ENCODE data around the gene COX7A1.

The COX7A1 gene

DNA sequence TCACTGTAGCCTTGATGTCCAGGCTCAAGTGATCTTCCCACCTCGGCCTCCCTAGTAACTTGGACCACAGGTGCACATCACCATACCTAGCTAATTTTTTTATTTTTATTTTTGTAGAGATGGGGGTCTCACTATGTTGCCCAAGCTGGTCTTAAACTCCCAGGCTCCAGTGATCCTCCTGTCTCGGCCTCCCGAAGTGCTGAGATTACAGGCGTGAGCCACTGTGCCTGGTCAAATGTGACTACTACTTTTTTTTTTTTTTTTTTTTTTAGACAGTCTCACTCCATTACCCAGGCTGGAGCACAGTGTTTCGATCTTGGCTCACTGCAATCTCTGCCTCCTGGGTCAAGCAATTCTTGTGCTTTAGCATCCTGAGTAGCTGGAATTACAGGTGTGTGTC lies 20.6 kb upstream of the COX7A1 start:
- TF ChIP-seq, protein P1, sequence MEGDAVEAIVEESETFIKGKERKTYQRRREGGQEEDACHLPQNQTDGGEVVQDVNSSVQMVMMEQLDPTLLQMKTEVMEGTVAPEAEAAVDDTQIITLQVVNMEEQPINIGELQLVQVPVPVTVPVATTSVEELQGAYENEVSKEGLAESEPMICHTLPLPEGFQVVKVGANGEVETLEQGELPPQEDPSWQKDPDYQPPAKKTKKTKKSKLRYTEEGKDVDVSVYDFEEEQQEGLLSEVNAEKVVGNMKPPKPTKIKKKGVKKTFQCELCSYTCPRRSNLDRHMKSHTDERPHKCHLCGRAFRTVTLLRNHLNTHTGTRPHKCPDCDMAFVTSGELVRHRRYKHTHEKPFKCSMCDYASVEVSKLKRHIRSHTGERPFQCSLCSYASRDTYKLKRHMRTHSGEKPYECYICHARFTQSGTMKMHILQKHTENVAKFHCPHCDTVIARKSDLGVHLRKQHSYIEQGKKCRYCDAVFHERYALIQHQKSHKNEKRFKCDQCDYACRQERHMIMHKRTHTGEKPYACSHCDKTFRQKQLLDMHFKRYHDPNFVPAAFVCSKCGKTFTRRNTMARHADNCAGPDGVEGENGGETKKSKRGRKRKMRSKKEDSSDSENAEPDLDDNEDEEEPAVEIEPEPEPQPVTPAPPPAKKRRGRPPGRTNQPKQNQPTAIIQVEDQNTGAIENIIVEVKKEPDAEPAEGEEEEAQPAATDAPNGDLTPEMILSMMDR (IDR thresholded peaks at IDR 0.05; ENCODE audit: low read depth, low read length, missing control alignments) = no peak
- in situ Hi-C loops (cut with HindIII; ENCODE audit: low sequenced_read_pairs) = no loop called here
- no peak for DNase-seq (ENCODE audit: low read depth)
- no peak overlapping the region for H3K4me3 ChIP-seq (ENCODE audit: low read depth, low read length)

DNA sequence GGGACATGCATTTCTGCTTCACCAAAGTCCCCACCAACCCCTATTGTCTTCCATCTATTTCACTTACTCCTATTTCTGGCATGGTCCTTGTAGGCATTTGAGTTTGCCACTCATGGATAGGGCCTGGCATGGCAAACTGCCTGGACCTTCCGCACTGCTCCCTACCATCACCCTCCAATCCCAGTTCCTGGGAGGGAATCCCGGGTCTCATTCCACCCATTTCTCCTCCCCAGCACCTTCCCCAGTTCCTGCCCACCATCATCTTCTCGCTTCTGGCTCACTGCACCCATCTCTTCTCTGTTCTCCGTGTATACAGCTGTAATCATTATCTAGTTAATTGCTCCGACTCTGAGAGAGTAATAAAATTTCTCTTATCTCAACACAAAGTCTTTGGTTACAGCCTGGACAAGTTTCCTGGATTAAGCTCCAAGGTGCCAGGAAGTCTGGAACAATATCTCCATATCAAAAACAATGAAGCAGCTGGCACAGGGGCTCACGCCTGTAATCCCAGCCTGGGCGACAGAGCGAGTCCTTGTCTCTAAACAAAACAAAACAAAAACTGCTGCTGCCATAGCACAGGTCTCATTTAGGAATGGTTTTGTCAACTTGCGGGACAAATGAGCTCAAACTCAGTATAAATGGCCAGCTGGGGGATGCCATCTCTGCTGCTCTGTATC lies 17.0 kb upstream of the COX7A1 start:
- DNase-seq (ENCODE audit: low read depth) = no peak
- no peak overlapping the region for H3K4me3 ChIP-seq (ENCODE audit: low read depth, low read length)
- TF ChIP-seq, protein P1 (IDR thresholded peaks at IDR 0.05; ENCODE audit: low read depth, low read length, missing control alignments) = no peak
- in situ Hi-C loops (cut with HindIII; ENCODE audit: low sequenced_read_pairs) = no loop called here

DNA sequence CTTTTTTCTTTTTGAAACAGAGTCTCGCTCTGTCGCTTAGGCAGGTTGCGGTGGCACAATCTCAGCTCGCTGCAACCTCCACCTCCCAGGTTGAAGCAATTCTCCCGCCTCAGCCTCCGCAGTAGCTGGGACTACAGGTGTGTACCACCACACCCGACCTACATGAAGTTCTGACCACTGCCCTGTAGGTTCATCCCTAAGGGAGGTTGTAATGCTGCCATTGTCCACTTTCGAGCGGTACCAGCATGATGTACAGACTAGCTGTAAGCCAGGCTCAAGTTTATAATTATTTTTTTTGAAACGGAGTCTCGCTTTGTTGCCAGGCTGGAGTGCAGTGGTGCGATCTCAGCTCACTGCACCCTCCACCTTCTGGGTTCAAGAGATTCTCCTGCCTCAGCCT lies 11.6 kb upstream of the COX7A1 start:
- in situ Hi-C loops (cut with HindIII; ENCODE audit: low sequenced_read_pairs) = no loop called here
- no peak overlapping the region for H3K4me3 ChIP-seq (ENCODE audit: low read depth, low read length)
- TF ChIP-seq, protein P1 (IDR thresholded peaks at IDR 0.05; ENCODE audit: low read depth, low read length, missing control alignments) = no peak
- DNase-seq (ENCODE audit: low read depth) = no peak

DNA sequence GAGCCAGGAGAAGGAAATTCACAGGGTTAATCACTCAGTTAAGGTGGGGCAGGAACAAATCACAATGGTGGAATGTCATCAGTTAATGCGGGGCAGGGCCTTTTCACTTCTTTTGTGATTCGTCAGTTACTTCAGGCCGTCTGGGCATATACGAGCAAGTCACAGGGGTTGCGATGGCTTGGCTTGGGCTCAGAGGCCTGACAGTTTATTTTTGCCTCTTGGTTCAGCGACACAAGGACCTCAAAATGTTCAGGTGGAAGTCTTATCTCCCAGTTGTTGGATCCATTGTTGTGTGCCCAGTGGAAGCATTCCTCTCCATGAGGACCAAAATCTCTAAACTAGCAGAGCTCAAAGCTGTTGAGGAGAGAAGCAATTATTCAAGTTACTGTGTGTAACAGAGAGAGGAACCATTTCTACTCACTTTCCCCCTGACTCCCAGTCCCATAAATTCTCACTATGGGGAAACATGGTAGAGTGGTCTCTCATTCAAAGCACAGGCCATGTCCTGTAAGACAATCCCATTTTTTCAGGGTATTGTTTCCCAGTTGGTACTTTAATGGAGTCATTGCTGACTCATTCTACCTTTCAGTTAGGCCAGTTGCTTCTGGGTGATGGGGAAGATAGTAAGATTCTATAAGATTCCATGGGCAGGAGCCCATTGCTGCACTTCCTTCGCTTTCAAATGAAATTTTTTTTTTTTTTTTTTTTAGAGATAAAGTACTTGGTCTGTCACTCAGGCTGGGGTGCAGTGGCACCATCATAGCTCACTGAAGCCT lies 8.8 kb upstream of the COX7A1 start:
- no peak for DNase-seq (ENCODE audit: low read depth)
- TF ChIP-seq, protein P1 (IDR thresholded peaks at IDR 0.05; ENCODE audit: low read depth, low read length, missing control alignments) = no peak
- H3K4me3 ChIP-seq (ENCODE audit: low read depth, low read length) = no peak overlapping the region
- in situ Hi-C loops (cut with HindIII; ENCODE audit: low sequenced_read_pairs) = no loop called here

DNA sequence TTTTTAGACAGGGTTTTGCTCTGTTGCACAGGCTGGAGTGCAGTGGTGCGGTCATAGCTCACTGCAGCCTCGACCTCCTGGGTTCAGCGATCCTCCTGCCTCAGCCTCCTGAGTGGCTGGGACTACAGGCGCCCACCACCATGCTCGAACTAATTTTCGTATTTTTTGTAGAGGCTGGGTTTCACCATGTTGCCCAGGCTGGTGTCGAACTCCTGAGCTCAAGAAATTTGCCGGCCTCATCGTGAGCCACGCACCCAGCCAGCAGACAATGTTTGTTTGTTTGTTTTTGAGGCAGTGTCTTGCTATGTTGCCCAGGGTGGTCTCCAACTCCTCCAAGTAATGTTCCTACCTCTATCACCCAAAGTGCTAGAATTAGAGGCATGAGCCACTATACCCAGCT lies 879 bp upstream of the COX7A1 start:
- H3K4me3 ChIP-seq (ENCODE audit: low read depth, low read length) = no peak overlapping the region
- TF ChIP-seq, protein P1 (IDR thresholded peaks at IDR 0.05; ENCODE audit: low read depth, low read length, missing control alignments) = no peak
- DNase-seq (ENCODE audit: low read depth) = no peak
- in situ Hi-C loops (cut with HindIII; ENCODE audit: low sequenced_read_pairs) = no loop called here

DNA sequence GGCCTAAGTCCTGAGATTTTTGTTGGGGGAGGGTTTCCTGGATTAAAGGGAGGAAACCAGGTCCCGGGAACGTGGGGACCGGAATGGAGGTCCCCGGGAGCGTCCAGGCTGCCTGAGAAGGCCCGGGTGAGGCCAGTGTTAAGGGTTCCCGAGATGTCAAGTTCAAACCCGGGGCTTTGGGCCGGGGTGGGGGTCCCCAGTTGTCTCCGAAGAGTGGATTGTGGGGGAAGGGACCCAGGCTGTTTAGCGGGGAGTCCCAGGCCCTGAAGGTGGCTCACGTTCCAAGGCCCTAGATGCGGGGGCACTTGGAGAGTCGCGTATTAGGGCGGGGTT lies 262 bp downstream of the COX7A1 start:
- no peak for DNase-seq (ENCODE audit: low read depth)
- in situ Hi-C loops (cut with HindIII; ENCODE audit: low sequenced_read_pairs) = no loop called here
- TF ChIP-seq, protein P1 (IDR thresholded peaks at IDR 0.05; ENCODE audit: low read depth, low read length, missing control alignments) = no peak
- no peak overlapping the region for H3K4me3 ChIP-seq (ENCODE audit: low read depth, low read length)

All from astrocyte of the cerebellum (primary cell).